HEK293T (cell line): ENCODE results near the gene ZIC2.

ENCODE experiments used
- CTCF ChIA-PET: fragments of 350-600 bp; formaldehyde crosslinking; extraction: SDS; loops from one replicate; lab custom pipeline; 2021; ENCODE audit warnings: antibody characterized with exemption, inconsistent platforms; lab: Yijun Ruan, JAX
- POLR2A ChIA-PET: fragments of 350-600 bp; formaldehyde crosslinking; extraction: SDS; loops from one replicate; lab custom pipeline; 2020; ENCODE audit warnings: antibody characterized with exemption, inconsistent platforms; lab: Yijun Ruan, JAX
- DNase-seq: peaks from one replicate; pipeline ENCODE4 v3.0.0; 2012; ENCODE audit warnings: mixed read lengths; ENCODE audit errors: extremely low spot score
- ARNT ChIP-seq: fragments of 450-650 bp; IDR thresholded peaks from 2 replicates; pipeline ENCODE4 v1.6.1; 2017; ENCODE audit warnings: mild to moderate bottlenecking
- BHLHE40 ChIP-seq: fragments of 450-650 bp; IDR thresholded peaks from 2 replicates; pipeline ENCODE4 v1.6.1; 2016; ENCODE audit warnings: mild to moderate bottlenecking, moderate library complexity, borderline replicate concordance
- CTBP1 ChIP-seq: fragments of 450-650 bp; IDR thresholded peaks from 2 replicates; pipeline ENCODE4 v1.6.1; 2016; ENCODE audit warnings: borderline replicate concordance
- ELF4 ChIP-seq: fragments of 450-650 bp; IDR thresholded peaks from 2 replicates; pipeline ENCODE4 v1.6.1; 2017; ENCODE audit warnings: antibody characterized with exemption
- FOXA1 ChIP-seq: fragments of 450-650 bp; IDR thresholded peaks from 2 replicates; pipeline ENCODE4 v1.6.1; 2016; ENCODE audit warnings: mild to moderate bottlenecking
- FOXK2 ChIP-seq: fragments of 450-650 bp; IDR thresholded peaks from 2 replicates; pipeline ENCODE4 v1.6.1; 2016; ENCODE audit warnings: mild to moderate bottlenecking
- FOXM1 ChIP-seq: fragments of 450-650 bp; IDR thresholded peaks from 2 replicates; pipeline ENCODE4 v1.6.1; 2017; ENCODE audit warnings: mild to moderate bottlenecking, borderline replicate concordance
- HDGF ChIP-seq: fragments of 450-650 bp; IDR thresholded peaks from 2 replicates; pipeline ENCODE4 v1.6.1; 2017; ENCODE audit warnings: antibody characterized with exemption, borderline replicate concordance
- L3MBTL2 ChIP-seq: fragments of 450-650 bp; conservative IDR thresholded peaks from 2 replicates; pipeline ENCODE4 v1.6.1; 2016; ENCODE audit warnings: mild to moderate bottlenecking
- LEF1 ChIP-seq: fragments of 450-650 bp; IDR thresholded peaks from 2 replicates; pipeline ENCODE4 v1.6.1; 2017; ENCODE audit warnings: mild to moderate bottlenecking, borderline replicate concordance
- NFRKB ChIP-seq: fragments of 450-650 bp; IDR thresholded peaks from 2 replicates; pipeline ENCODE4 v1.6.1; 2016; ENCODE audit warnings: mild to moderate bottlenecking, moderate library complexity
- SP1 ChIP-seq: fragments of 450-650 bp; IDR thresholded peaks from 2 replicates; pipeline ENCODE4 v1.6.1; 2017
- SUZ12 ChIP-seq: fragments of 450-650 bp; IDR thresholded peaks from 2 replicates; pipeline ENCODE4 v1.6.1; 2016; ENCODE audit warnings: mild to moderate bottlenecking
- TARDBP ChIP-seq: fragments of 450-650 bp; IDR thresholded peaks from 2 replicates; pipeline ENCODE4 v1.6.1; 2016
- ZNF384 ChIP-seq: fragments of 450-650 bp; IDR thresholded peaks from 2 replicates; pipeline ENCODE4 v1.6.1; 2016
- TF ChIP-seq, protein P1 (sequence below): fragments of 450-650 bp; IDR thresholded peaks from 2 replicates; pipeline ENCODE4 v1.6.1; 2016

ZIC2 gene

GRCh38 chr13:99997702-99998214 is 16.2 kb downstream of the ZIC2 start:
- ChIA-PET CTCF (no interaction called here), POLR2A (no interaction called here)
- TF ChIP-seq ZNF384 (no peak), ELF4 (no peak), NFRKB (no peak)
- TF ChIP-seq, protein P1, sequence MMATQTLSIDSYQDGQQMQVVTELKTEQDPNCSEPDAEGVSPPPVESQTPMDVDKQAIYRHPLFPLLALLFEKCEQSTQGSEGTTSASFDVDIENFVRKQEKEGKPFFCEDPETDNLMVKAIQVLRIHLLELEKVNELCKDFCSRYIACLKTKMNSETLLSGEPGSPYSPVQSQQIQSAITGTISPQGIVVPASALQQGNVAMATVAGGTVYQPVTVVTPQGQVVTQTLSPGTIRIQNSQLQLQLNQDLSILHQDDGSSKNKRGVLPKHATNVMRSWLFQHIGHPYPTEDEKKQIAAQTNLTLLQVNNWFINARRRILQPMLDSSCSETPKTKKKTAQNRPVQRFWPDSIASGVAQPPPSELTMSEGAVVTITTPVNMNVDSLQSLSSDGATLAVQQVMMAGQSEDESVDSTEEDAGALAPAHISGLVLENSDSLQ = no peak
- DNase-seq = no peak

DNA sequence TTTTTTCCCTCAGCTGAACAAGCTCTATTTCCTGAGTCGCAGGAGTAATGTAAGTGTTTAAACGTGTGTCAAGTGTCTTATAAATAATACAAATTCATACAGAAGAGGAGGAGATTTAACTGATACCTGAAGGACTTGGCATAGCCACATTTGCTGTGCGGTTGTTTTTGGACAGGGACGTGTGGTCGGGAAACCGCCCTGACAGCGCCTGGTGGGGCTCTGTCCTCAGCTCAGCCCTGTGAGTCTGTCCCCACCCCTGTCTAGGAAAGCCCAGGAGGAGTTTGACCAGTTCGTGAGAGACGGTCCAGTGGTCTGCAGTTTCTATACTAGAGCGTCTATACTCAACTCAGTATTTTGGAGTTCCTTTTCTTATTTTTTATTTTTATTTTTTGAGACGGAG is 16.7 kb downstream of the ZIC2 start:
- POLR2A ChIA-PET = no interaction called here
- no peak for DNase-seq
- TF ChIP-seq CTBP1 (no peak), FOXA1 (no peak)
- CTCF ChIA-PET = no interaction called here

GRCh38 chr13:100014621-100015020 is 33.0 kb downstream of the ZIC2 start:
- TF ChIP-seq BHLHE40 (no peak), HDGF (no peak), ELF4 (no peak), SUZ12 (no peak), ZNF384 (no peak), TARDBP (no peak), NFRKB (no peak), FOXM1 (no peak), LEF1 (no peak), FOXK2 (no peak), FOXA1 (no peak), SP1 (no peak), ARNT (no peak), CTBP1 (no peak), L3MBTL2 (no peak)
- TF ChIP-seq, protein P1 = no peak
- ChIA-PET POLR2A (no interaction called here), CTCF (no interaction called here)
- DNase-seq = no peak

DNA sequence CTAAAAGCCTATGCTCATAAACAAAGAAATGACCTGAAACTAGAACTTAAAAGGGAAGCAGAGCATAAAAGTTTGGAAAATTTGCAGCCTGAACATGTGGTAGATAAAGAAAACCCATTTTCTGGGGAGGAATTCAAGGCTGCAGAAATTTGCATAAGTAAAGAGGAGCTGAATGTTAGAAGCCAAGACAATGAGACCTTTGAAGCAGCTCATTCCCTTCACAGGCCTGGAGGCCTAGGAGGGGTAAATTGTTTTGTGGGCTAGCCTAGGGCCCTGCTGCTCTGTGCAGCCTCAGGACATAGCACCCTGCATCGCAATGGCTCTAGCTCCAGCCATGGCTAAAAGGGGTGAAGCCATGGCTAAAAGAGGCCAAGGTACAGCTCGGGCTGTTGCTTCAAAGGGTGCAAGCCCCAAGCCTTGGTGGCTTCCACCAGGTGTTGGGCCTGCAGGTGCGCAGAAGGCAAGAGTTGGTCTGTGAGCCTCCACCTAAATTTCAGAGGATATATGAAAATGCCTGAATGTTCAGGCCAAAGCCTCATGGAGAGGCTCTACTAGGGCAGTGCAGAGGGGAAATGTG is 38.3 kb downstream of the ZIC2 start:
- ChIA-PET POLR2A (no interaction called here), CTCF (interaction anchor here (0.5 kb wide), 1 partner anchor 240 kb away, joined by 6 read pairs; no protein-coding TSS in a partner anchor)
- no peak for DNase-seq
- TF ChIP-seq ELF4 = no peak
- TF ChIP-seq FOXK2 = no peak
- TF ChIP-seq LEF1 = no peak
- no peak for TF ChIP-seq CTBP1
- no peak for TF ChIP-seq SP1
- no peak for TF ChIP-seq FOXA1
- no peak for TF ChIP-seq ARNT
- TF ChIP-seq ZNF384 = no peak
- TF ChIP-seq FOXM1 = no peak
- TF ChIP-seq L3MBTL2 = no peak
- TF ChIP-seq BHLHE40 = no peak
- TF ChIP-seq HDGF = no peak
- TF ChIP-seq, protein P1 = no peak

GRCh38 chr13:100022798-100023197 is 41.2 kb downstream of the ZIC2 start:
- ChIA-PET CTCF (no interaction called here), POLR2A (no interaction called here)
- TF ChIP-seq SP1 = no peak
- no peak for TF ChIP-seq ARNT
- no peak for TF ChIP-seq ZNF384
- TF ChIP-seq FOXA1 = no peak
- no peak for DNase-seq

GRCh38 chr13:100024023-100024422 is 42.4 kb downstream of the ZIC2 start:
- DNase-seq = no peak
- POLR2A ChIA-PET = no interaction called here
- CTCF ChIA-PET = no interaction called here
- TF ChIP-seq, protein P1 = no peak
- TF ChIP-seq FOXK2 (no peak), ARNT (no peak), SUZ12 (no peak), FOXA1 (no peak), LEF1 (no peak), NFRKB (no peak), ZNF384 (no peak), BHLHE40 (no peak), HDGF (no peak), L3MBTL2 (no peak), CTBP1 (no peak), SP1 (no peak), FOXM1 (no peak), ELF4 (no peak), TARDBP (no peak)
